Inflammatory macrophage (primary cell): ENCODE data around the gene EIF1.
"Not testable (repeated sequence)": the region's sequence is repeated elsewhere in the genome, so short reads cannot be mapped to it uniquely, and the experiment has no call there.

Experiments
- DNase-seq, 2 donors: peaks; one replicate each; pipeline ENCODE4 v3.0.0-alpha.2; 2020 to 2022
- total RNA-seq, 18 experiments: gene quantifications; one replicate each; lab custom pipeline; 2026; ENCODE audit warnings: mixed read lengths in 6 of 18, inconsistent platforms in 2 of 18; lab: John Stamatoyannopoulos, UW

The EIF1 gene
- 67.9 to 401 (median 123) reads per million in 18 experiments for total RNA-seq

GRCh38 chr17:41688641-41689496 is at the start of gene EIF1:
EIF1 (plus strand) TSS chr17:41688885; CDS start chr17:41689039, 154 bp downstream.
- peak; percentile 100 for DNase-seq

GRCh38 chr17:41638941-41639340 is 49.7 kb upstream of the EIF1 start:
- DNase-seq, result peak; percentile 25

- peak in 1 of 2 donors; percentile 13 for DNase-seq
Observed at GRCh38 chr17:41639492-41640473, 48.9 kb upstream of the EIF1 start.

- not testable (repeated sequence) for DNase-seq
Observed at GRCh38 chr17:41640596-41640995, 48.1 kb upstream of the EIF1 start.

GRCh38 chr17:41642252-41643156 is 46.2 kb upstream of the EIF1 start:
- DNase-seq, result no peak

- no peak for DNase-seq
Observed at GRCh38 chr17:41647038-41647813, 41.5 kb upstream of the EIF1 start.

GRCh38 chr17:41647940-41648410 is 40.7 kb upstream of the EIF1 start:
- DNase-seq, result peak; percentile 80 to 81

GRCh38 chr17:41648411-41649195 is 40.1 kb upstream of the EIF1 start:
- DNase-seq, result peak; percentile 77 to 85

- peak in 1 of 2 donors; percentile 17 for DNase-seq
Observed at GRCh38 chr17:41649923-41650519, 38.7 kb upstream of the EIF1 start.

- DNase-seq, result no peak
Observed at GRCh38 chr17:41650794-41651624, 37.7 kb upstream of the EIF1 start.

GRCh38 chr17:41651625-41652460 is 36.8 kb upstream of the EIF1 start:
- DNase-seq, result no peak

- DNase-seq, result no peak
Observed at GRCh38 chr17:41652461-41652970, 36.2 kb upstream of the EIF1 start.

- DNase-seq, result no peak
Observed at GRCh38 chr17:41653421-41653820, 35.3 kb upstream of the EIF1 start.

GRCh38 chr17:41653892-41654677 is 34.6 kb upstream of the EIF1 start:
- no peak for DNase-seq

GRCh38 chr17:41654678-41655607 is 33.7 kb upstream of the EIF1 start:
- no peak for DNase-seq
